ENCODE measurements around the gene BNC1.
A peak's percentile ranks its signal among the peaks of the same experiment; 100 is the strongest.
"Not testable (repeated sequence)": the region's sequence is repeated elsewhere in the genome, so short reads cannot be mapped to it uniquely, and the experiment has no call there.

Gene BNC1

DNA sequence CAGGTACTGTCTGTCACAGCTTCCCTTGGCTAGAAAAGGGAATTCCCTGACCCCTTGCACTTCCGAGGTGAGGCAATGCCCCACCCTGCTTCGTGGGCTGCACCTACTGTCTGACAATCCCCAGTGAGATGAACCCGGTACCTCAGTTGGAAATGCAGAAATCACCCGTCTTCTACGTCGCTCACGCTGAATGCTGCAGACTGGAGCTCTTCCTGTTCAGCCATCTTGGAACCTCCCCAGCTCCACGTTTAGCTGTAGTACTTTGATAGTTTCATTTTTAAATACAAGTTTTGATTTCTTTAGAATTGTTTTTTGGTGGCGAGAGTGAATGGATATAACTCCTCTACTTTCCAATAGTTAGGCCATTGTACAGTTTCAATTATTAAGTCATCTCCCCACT, 59.0 kb downstream of the BNC1 start:
- DNase-seq (ENCODE audit: low read depth), result no peak
- TF ChIP-seq, protein P1, sequence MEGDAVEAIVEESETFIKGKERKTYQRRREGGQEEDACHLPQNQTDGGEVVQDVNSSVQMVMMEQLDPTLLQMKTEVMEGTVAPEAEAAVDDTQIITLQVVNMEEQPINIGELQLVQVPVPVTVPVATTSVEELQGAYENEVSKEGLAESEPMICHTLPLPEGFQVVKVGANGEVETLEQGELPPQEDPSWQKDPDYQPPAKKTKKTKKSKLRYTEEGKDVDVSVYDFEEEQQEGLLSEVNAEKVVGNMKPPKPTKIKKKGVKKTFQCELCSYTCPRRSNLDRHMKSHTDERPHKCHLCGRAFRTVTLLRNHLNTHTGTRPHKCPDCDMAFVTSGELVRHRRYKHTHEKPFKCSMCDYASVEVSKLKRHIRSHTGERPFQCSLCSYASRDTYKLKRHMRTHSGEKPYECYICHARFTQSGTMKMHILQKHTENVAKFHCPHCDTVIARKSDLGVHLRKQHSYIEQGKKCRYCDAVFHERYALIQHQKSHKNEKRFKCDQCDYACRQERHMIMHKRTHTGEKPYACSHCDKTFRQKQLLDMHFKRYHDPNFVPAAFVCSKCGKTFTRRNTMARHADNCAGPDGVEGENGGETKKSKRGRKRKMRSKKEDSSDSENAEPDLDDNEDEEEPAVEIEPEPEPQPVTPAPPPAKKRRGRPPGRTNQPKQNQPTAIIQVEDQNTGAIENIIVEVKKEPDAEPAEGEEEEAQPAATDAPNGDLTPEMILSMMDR (conservative IDR thresholded peaks at IDR 0.05; ENCODE audit: control insufficient read depth, insufficient read depth, low read depth, low read length), result no peak
- no peak overlapping the region for H3K4me3 ChIP-seq (ENCODE audit: control insufficient read depth, low read depth, low read length)

DNA sequence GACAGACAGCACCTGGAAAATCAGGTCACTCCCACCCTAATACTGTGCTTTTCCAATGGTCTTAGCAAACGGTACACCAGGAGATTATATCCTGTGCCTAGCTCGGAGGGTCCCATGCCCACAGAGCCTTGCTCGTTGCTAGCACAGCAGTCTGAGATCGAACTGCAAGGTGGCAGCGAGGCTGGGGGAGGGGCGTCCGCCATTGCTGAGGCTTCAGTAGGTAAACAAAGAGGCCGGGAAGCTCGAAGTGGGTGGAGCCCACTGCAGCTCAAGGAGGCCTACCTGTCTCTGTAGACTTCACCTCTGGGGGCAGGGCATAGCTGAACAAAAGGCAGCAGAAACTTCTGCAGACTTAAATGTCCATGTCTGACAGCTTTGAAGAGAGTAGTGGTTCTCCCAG, 62.7 kb downstream of the BNC1 start:
- DNase-seq (ENCODE audit: low read depth); H3K4me3 ChIP-seq (ENCODE audit: control insufficient read depth, low read depth, low read length): not testable (repeated sequence)

DNA sequence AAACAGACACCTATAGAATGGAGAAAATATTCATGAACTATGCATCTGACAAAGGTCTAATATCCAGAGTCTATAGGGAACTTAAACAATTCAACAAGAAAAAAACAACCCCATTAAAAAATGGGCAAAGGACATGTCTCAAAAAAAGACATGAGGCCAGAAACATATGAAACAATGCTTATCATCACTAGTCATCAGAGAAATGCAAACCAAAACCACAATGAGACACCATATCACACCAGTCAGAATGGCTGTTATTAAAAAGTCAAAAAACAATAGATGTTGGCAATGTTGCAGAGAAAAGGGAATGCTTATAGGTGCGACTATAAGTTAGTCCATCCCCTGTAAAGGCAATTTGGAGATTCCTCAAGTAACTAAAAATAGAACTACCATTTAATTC, 65.4 kb downstream of the BNC1 start:
- no peak for DNase-seq (ENCODE audit: low read depth)
- no peak overlapping the region for H3K4me3 ChIP-seq (ENCODE audit: control insufficient read depth, low read depth, low read length)
- TF ChIP-seq, protein P1 (conservative IDR thresholded peaks at IDR 0.05; ENCODE audit: control insufficient read depth, insufficient read depth, low read depth, low read length), result no peak

DNA sequence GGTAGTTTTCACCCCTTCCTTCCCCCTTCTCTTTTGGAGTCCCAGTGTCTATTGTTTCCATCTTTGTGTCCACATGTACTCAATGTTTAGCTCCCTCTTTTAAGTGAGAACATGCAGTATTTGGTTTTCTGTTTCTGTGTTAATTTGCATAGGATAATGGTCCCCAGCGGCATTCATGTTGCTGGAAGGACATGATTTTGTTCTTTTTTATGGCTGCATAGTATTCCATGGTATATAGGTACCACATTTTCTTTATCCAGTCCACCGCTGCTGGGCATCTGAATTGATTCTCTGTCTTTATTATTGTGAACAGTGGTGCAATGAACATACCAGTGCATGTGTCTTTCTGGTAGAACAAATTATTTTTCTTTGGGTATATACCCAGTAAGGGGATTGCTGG, 69.2 kb downstream of the BNC1 start:
- TF ChIP-seq, protein P1 (conservative IDR thresholded peaks at IDR 0.05; ENCODE audit: control insufficient read depth, insufficient read depth, low read depth, low read length), result no peak
- DNase-seq (ENCODE audit: low read depth), result no peak
- no peak overlapping the region for H3K4me3 ChIP-seq (ENCODE audit: control insufficient read depth, low read depth, low read length)

DNA sequence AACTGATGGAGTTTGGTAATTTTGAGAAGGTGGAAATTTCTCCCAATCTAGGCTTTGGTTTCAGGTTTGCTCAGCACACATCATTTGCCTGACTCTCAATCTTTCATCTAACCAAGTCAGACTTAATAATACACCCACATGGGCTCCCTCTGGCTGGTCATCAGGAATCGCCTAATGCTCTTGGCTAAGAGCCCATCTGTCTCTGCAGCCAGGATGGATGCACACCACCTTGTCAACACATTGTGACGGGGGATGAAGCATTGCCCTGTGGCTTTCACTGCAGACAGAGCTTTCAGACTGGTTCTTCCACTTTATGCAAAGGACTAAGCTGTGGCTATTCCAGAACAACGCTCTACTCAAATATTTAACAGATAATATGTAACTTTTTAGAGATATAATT, 73.8 kb downstream of the BNC1 start:
- no peak overlapping the region for H3K4me3 ChIP-seq (ENCODE audit: control insufficient read depth, low read depth, low read length)
- DNase-seq (ENCODE audit: low read depth), result peak; percentile 92
- TF ChIP-seq, protein P1 (conservative IDR thresholded peaks at IDR 0.05; ENCODE audit: control insufficient read depth, insufficient read depth, low read depth, low read length), result no peak

DNA sequence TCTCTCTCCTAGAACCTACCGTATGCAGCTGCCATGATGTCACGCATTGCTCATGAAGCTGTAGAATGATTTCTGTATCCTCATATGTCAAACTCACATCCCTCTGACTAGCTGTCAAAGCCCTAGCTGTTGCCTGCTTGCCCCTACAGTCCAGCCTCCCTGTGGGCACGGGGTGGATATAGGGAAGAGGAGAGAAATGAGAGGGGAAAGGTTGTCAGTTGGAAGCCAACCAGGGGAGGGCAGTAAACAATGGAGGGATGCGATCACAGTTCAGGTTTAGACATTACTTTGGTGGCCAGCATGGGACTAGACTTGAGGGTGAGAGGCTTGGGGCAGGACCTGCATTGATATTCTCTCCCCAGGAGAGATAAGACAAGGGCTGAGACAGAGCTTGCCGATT, 75.1 kb downstream of the BNC1 start:
- no peak overlapping the region for H3K4me3 ChIP-seq (ENCODE audit: control insufficient read depth, low read depth, low read length)
- TF ChIP-seq, protein P1 (conservative IDR thresholded peaks at IDR 0.05; ENCODE audit: control insufficient read depth, insufficient read depth, low read depth, low read length), result no peak

DNA sequence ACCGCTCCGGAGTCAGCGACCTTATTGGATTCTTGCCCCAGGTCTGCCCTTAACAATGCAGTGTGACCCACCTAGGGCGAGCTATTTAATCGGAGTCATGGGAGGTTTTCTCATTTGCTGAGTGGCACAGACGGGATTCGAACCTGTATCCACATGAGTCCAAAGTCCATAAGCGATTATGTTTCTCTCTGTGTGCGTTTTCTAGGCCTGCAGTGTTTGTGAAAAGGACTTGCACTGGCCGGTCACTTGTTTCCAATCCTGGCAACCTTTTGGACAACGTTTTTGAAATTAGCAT, 76.2 kb downstream of the BNC1 start:
- DNase-seq (ENCODE audit: low read depth), result no peak
- peak overlapping the region; percentile 54 for H3K4me3 ChIP-seq (ENCODE audit: control insufficient read depth, low read depth, low read length)
- TF ChIP-seq, protein P1 (conservative IDR thresholded peaks at IDR 0.05; ENCODE audit: control insufficient read depth, insufficient read depth, low read depth, low read length), result no peak

More for the DNA sequence above, 75.1 kb downstream of the BNC1 start:
- no peak for DNase-seq (ENCODE audit: low read depth)

All from fibroblast of mammary gland (primary cell).